Measurements from ENCODE around the gene C14orf132.

- TF ChIP-seq POLR2A (IDR thresholded peaks at IDR 0.05) (no peak), CTCF (IDR thresholded peaks at IDR 0.05) (no peak)
These were observed 21.2 kb downstream of the C14orf132 start for GRCh38 chr14:96060186-96060933.
